Activated naive CD4-positive, alpha-beta T cell treated with Interleukin-2 at 50 U/mL for 16 hours (primary cell): ENCODE results near the gene DLGAP3.
A peak's percentile ranks its signal among the peaks of the same experiment; 100 is the strongest.

ENCODE experiments used
- DNase-seq: peaks from one replicate; pipeline ENCODE4 v3.0.0-alpha.2; 2020

Gene DLGAP3

DNA sequence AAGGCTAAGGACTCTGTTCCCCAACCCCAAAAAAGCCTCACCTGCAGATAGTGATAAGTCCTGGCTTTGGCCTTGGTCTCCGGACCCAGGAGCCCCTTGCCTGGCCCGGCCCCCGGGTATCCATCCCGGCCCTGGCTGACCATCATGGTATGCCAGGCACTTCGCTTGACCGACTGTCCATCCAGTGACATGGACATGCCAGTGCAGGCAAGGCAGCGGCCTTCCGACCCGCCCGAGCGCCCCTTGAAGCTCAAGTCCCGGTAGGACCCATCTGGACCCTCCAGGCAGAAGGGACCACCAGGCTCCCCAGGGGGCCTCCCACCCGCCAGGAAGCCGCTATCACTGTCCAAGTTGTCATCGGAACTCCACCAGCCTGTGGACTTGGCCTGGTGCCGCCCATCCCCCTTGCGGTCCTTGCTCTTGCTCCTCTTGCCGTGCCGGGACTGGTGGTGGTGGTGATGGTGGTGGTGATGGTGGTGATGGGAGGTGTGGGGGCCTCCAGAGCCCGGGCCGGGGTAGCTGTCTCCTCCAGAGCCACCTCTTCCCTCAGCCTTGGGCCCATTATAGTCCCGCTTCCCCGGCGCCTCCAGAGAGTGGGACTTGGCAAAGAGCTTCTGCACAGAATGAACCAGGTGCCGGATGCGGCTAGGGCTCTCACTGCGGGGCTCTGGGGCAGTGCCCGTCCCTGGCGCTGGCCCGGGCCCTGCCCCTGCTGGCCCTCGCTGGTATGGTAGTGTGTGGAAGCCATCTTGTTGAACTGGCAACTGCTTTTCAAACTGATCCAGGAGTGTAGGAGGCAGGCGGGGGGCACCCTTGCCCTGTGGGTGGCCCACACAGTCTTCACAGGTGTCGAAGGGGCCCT is 25.0 kb downstream of the DLGAP3 start:
- DNase-seq: no peak

DNA sequence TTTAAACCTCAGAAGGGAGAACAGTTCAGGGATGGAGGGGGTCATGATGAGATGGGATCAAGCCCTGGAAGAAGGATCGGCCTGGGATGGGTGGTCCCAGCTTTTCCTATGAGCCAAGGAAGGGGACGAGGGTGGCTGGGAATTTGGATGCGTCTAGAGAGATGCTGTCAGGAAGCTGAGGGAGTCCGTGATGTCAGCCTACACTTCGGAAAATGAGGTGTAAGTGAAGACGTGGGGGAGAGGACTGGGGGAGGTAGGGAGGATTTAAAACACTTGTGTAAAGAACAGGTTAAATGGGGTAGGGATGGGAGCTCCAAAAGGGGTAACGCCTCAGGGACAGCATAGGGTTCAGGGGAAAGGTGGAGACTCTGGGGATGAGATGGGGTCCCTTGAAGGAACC is 27.5 kb downstream of the DLGAP3 start:
- DNase-seq: no peak

DNA sequence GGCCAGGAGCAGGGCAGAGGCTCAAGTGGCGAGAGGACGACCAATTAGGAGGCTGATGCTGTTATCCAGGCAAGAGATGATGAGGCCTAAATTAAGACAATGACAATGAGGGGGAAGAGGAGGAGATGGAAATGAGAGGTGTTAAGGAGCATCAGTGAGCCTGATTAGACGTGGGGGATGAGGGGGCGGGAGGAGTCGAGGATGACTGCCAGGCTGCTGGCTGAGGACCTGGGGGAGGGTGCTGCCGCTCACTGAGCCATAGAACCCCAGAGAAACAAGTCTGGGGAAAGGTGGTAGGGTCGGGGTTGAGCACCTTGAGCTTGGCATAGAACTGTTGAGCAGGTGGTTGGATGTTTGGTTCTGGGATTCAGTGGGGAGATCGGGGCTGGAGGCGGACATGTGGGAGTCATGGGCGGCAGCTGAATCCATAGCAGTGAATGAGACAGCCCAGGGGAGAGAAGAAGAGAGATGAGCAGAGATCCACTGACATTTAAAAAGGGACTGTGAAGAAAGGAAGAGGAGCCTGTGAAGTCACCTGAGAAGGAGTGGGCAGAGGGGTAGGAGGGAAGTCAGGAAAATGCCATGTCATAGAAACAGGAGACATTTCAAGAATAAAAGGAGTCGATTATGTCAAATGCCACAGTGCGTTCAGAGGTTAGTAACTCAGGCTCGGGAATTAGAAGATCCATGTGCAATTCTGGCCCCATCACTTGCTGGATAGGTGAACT is 28.5 kb downstream of the DLGAP3 start:
- DNase-seq: no peak

DNA sequence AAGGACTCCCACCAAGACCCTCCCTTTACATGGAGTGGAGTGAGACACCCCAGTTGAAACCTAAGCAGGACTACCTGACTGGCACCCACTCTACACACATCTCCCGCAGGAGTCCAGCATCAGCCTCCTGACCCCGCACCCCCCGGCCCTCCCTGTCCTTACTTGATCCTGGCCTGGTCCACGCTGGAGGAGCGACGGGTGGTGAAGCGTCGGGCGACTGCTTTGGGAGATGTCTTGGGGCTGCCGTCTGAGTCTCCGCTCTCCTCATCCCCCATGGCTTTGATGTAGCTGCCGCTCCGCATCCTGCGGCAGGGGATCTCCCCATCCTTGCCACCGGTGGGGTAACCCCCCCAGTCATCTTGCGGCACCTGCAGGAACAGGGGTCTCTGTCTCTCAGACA is 29.5 kb downstream of the DLGAP3 start:
- no peak for DNase-seq

DNA sequence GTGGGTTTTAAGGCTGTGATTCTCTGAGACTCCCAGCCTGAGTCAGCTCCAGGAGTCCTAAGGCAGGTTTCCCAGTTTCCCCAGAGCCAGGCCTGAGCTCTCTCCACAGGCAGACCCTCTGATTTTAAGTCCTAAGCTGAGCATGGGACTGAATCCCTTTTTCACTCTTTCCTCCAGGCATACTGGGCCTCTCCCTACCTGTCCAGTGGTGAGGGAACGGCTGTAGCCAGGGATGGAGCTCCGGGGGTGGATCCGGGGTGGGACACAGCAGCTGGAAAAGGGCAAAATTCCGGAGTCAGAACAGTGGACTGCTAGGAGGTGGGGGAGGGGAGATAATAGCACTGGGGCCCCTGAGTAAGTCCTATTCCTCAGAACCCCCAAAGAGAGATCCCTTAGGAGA is 30.0 kb downstream of the DLGAP3 start:
- no peak for DNase-seq

DNA sequence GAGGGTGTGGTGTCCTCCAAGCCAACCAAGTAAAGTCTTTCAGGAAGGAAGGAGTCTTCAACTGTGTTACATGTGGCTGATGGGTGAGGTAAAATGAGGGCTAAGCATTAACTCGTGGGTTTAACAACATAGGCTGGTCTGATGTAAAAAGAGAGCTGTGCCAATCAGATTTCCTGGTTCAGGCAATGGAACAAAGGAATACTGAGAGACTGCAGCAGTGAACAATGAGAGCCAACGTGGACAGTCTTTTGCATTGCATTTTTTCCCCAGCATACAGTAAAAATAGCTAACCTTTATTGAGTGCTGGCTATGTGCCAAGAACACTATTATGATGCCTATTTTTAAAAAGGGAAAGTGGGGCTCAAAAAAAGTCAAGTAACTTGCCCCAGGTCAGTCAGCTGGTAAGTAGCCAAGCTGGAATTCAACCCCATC is 31.1 kb downstream of the DLGAP3 start:
- DNase-seq: no peak

DNA sequence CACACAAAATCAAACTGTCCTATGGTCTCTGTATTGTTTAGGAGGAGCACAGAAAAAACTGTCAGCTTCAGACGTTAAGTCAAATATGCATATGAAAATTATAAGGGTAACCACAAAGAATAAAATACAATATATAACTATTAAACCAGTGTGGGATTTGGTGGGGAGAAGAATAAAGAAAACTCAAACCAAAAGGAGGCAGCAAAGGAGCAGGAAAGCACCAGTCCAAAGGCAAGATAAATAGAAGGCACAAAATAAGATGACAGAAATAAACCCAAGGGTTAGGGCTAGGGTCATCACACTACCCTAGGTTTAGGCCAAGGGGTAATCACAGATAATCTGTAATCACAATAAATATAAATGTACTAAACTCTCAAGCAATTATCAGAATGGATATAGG is 32.8 kb downstream of the DLGAP3 start:
- DNase-seq: no peak

DNA sequence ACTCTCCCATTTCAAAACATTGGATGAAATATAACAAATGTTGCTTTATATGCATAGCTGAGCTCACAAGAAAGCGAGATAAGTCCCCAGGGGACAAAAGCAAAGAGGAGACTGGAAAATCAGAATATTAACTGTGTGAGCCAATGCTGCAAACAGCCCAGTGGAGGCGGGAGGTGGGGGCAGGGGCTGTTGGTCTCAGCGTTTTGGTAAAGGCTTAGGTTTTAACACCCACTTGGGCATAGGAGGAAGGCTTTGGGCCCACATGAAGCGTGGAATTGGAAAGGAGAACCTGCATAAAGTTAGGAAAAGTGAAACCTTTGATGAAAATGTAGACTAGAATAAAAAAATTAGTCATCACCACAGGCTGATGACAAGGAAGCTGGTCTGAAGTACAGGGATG is 39.7 kb downstream of the DLGAP3 start:
- DNase-seq: no peak

DNA sequence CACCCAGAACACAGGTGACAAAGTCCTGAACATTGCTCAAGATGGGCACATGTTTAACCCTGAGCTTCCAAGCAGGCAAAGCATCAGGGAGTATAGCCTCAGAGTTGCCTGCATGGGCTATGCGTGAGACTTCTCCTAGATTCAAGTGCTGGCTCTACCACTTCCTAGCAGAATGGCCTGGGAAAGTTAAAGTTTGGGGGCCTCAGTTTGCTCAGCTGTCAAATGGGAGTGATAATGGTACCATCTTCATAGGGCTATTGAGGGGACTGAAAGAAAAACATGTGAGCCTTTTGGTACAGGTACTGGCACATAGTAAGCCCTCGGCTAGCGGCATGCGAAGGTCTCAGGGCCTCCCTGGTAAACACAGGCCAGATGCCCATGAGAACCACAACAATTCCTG is 41.9 kb downstream of the DLGAP3 start:
- DNase-seq: no peak

DNA sequence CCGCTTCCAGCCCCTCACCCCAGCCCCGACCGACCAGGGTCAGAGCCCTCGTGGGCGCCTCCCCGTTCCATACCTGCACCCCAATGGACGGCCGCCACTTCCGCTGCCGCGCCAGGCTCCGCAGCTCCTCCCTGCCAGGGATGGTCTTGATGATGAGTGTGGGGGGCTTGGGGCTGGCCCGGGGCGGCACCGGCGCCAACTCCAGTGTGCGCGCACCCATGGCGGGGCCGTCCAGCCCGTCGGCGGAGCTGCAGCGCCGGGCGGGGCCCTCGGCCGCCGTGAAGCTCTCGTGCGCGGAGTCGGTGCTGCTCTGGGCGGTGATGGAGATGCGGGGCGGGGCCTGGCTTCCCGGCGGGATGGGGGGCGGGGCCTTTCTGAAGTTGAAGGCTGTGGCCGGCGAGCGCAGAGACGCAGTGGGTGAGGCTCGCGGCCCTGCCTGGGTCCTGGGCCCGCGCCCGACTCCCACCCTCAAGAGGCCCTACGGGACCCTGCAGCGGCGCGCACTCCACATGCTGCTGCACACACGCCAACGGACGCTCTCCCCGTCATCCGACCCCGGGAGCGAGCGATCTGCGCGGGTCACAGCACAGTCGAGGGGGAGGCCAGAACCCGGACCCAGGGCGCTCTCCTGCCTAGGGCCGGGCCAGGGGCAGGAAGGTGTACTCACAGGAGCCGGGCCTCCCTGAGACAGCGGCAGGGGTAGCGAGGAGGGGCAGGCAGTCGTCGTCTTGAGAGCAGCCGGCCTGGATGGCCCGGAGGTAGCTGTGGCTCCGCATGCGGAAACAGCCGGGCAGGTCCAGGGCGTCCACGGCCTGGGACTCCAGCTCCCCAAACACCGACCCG is 43.8 kb downstream of the DLGAP3 start:
- peak; percentile 68 for DNase-seq

DNA sequence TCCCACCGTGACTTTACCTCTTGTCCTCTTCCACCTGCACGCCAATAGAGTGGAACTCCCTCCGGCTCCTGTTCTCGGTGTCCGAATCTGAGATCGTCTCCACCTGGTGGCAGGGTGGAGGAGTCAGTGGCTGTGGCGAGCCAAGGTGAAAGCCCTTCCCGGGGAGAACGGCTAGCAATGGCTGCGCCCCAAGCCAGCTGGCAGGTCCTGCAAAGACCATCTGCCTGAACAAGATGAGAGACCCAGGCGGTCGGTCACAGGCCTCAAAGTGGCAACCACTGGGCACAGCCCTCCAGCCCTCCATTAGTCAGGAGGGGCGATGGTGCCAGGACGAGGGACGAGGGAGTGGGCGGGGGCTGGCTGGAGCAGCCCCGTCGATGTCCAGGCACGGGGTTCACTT is 44.5 kb downstream of the DLGAP3 start:
- DNase-seq: no peak

DNA sequence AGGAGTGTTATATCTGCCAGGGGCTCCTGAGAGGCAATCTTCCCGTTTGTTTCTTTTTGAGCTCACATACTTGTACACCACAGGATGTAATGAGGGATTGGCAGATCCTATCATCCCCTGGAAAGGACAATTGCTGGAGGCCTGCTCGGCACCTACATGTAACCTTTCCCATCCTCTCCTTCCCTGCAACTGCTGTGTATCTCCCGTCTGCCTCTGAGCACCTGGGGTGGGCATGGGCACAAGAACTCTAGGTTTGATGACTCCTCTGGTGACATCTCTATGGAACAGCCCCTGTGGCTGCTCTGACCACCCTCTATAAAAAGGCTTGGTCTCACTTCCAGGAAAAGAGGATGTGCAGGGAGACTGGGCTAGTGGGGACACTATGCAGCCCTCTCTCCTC is 44.9 kb downstream of the DLGAP3 start:
- no peak for DNase-seq

DNA sequence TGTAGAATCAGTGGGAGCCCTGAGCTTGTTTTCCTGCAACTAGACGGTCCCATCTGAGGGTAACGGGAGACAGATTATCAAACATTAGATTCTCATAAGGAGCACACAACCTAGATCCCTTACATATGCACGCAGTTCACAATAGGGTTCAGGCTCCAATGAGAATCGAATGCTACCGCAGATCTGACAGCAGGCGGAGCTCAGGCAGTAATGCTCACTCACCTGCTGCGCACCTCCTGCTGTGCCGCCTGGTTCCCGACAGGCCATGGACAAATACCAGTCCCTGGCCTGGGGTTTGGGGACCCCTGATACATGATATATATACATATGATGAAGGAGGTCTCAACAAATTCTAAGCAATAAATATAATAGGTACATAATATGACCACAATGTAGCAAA is 50.2 kb downstream of the DLGAP3 start:
- no peak for DNase-seq

DNA sequence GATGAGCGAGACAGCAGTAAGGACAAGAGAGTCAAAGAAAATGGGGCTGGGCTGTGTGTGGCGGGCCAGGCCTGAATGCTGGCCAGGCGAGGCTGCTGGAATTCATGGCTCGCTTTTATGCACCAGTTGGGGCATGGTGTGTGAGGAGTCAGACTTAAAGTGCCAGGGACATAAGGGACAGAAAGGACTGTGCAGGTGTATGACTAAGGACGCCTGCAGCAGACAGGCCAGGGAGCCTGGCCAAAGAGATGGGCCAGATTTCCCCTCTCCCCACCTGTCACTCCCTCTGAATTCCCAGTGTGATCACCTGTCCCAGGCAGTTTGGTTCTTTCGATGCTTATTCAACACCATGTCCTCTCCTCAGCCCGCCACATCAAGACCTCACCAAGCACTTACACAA is 53.0 kb downstream of the DLGAP3 start:
- no peak for DNase-seq

DNA sequence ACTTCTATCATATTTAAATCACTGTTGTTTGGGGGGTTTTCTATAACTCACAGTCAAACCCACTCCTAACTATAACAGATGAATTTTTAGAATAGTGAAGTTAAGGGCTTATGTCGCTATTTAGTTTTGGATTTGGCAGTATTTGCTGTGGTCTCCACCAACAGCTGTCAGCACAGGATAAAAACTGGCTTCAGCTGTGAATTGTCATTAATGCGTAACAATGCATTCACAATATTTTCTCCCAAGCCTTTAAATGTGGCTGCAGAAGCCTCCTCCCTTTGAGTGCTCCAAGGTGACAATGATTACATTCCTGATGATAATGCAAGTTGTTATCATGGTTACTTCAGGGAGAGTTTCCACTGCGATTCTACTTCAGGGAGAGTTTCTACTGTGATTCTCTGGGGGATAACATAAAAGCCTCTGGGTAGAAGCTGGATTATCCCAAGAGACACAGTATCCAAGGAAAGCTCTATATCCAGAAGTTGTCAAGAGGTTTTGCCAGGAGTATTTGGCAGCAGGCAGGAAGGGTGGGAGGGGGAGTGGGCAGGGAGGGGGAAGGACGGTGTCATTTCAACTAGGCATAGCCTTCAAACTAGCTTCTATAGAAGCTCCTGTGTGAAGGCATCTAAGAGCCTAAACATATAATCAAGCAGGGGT is 55.0 kb downstream of the DLGAP3 start:
- no peak for DNase-seq

DNA sequence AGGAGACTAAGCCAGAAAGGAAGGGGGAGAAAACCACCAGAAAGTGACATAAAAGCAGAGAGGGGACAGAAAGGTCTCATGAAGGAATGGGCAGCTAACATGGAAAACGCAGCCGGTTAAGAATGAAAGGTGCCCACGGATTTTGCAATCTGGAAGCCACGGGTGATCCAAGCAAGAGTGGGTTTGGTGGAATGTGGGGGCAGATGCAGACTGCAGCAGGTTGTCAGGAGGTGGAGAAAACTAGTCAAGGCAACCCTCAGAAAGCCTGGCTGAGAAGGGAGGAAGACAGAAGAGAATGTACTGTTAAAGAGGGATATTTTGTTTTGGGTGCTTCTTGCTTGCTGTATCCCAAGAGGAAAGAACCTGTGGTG is 57.3 kb downstream of the DLGAP3 start:
- no peak for DNase-seq

DNA sequence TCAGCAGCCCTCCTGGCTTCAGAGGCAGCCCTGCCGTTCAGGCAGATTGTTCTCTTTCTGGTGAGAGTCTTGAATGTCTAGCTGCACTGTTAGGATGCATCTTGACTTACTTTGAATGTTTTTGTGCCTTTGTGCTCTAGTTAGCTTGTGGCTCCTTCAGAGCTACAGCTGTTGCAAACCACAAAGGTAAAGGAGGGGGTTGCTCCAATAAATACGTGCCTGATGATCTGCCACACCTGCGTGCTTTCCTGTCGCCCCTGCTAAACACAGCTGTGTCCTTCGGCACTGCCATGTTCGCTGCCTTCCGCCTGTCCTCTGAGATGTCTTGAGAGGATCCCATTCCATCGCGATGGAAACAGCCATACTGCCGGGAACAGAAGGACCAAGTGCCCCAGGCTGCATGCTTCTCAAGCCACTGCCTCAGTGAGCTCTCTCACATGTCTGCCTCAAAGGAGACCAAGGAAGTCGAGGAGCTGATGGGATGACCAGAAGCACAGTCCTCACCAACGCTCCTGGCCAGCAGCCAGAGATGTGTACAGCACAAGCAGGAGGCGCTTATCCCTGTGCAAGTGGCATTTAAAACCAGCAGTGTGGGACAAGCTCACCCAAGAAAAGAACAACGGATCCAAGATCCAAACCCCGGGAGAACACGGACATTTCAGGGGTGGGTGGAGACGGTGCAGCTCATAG is 57.9 kb downstream of the DLGAP3 start:
- no peak for DNase-seq

DNA sequence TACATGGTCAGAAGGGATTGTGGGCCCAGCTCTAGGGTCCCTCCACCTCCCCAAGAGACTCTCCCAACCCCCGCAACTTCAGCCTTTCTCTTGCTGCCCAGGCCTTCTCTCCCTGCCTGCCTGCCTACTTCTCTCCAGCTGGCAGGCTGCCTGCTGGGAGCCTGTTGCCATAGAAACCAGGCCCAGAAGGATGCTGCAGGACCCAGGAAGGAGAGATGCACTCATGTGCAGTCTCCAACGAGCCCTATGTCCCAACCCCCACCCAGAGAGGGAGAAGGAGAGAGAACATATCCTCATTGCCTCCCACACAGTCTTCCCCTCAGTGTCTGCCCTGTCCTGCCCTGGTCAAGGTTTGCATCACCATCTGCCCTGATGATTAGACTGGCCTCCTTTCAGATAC is 59.1 kb downstream of the DLGAP3 start:
- DNase-seq: no peak

DNA sequence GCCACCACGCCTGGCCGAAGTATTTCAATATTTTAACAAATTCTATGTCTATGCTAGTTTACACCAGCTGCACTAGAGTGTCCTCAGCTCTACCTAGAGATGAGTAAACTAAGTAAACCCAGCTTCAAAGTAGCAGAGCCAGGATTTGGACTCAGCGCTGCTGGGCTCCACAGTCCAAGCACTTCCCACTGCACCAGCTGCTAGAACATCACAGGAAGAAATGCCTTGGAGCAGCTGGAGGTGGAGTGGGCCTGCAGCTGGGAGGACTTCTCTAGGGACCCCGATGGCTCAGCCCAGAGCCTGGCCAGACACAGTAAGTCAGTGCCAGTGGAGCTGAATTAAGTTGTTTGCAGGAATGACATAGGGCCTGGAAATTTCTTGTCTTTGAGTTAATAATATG is 59.7 kb downstream of the DLGAP3 start:
- no peak for DNase-seq

DNA sequence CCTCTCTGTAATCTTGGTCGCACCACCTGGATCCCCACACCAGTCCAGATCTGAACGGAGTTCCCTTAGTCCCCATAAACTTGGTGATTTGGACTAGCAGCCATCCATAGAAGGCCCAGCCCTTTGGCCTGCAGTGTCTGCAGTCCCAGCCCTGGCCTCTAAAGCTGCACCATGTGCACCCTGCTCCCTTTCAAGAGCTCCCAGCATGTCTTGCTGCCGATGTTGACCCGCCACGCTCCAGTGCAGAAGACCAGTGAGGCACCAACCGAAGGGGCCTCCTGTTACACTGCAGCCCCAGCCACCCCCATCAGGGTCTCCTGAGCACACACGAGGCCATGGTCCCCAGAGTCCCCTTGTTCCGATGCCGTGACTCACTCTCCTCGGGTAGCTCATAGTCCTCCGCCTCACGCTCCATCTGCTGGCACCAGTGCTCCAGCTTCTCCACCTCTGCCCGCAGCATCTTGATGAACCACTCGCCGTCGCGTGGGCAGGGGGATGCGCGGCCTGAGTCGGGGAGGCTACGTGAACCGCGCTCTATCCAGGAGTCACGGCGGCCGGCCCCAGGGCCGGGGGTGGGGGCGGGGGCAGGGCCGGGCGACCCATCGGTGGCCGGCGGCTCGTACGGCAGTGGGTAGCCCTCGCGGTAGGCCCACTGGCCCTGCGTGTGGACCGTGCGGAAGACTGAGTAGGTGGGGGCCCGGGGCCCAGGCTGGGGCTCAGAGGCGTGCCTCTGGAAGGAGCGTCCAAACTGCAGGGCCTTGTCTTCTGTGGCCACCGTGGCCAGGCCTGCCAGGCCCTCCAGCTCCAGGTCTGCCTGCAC is 61.0 kb downstream of the DLGAP3 start:
- no peak for DNase-seq

DNA sequence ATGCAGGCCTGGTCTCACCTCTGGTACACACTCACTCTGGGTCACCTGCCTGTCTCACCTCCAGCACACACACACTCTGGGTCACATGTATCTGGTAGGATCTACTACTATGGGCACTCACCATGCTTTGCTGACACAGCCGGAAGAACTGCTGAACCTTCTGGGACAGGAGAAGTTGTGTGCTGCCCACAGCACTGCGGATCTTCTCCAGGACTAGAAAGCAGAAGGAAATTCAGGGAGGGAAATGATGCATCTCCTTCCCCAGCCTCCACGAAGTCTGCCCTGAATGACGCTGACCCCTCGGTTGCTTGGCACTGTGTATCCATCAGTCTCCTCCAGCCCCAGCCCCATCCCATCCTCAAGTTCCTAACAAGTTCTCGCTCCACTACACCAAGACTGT is 62.0 kb downstream of the DLGAP3 start:
- DNase-seq: no peak

DNA sequence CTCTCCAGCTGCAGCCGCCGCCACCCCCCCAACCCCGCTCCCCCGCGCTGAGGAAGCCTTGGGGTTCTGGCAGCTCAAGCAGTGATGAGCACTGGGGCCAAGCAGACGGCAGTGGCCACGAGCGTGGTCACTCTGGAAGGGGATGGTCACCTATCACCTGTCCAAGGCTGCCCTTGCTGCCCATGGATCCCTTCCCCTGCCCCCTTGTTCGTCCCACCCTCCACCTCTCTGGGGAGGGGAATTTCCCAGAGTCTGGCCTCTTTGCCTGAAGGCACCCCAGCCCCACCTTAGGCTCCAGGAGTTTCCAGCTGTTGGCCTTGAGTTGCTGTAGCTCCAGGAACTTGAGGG is 62.7 kb downstream of the DLGAP3 start:
- DNase-seq: no peak
